Neural cell (in vitro differentiated cells): ENCODE results near the gene LAPTM5. TPM values are rescaled to one million over a fixed set of nuclear protein-coding genes. Genes with fewer than 3 reads are reported as not detected.

Source experiments
- H2AFZ ChIP-seq: fragments of 200-600, 300-800 bp; sonication (generic), shearing (Covaris generic); 2 replicates; pipeline ENCODE4 v1.6.0; 2014; ENCODE audit warnings: low read depth, mild to moderate bottlenecking, antibody characterized with exemption, low read length, moderate library complexity
- H3F3A ChIP-seq: fragments of 200-600 bp; shearing (Covaris generic); 2 replicates; pipeline ENCODE4 v1.6.1; 2016; ENCODE audit warnings: mild to moderate bottlenecking, moderate library complexity, mixed read lengths, antibody characterized with exemption, low read length; ENCODE audit not compliant: insufficient read depth, poor library complexity, severe bottlenecking
- H3K27ac ChIP-seq: fragments of 200-600, 300-800 bp; sonication (generic), shearing (Covaris generic); 2 replicates; pipeline ENCODE4 v1.5.1; 2014; ENCODE audit warnings: mild to moderate bottlenecking, low read length, moderate library complexity
- H3K27me3 ChIP-seq: fragments of 300-800, 200-600 bp; sonication (generic), shearing (Covaris generic); 2 replicates; pipeline ENCODE4 v1.6.0; 2014; ENCODE audit warnings: mild to moderate bottlenecking, low read depth, low read length, moderate library complexity; ENCODE audit not compliant: insufficient read depth
- H3K36me3 ChIP-seq: fragments of 300-800, 200-600 bp; sonication (generic), shearing (Covaris generic); 2 replicates; pipeline ENCODE4 v1.5.1; 2014; ENCODE audit warnings: mild to moderate bottlenecking, antibody characterized with exemption, low read length, moderate library complexity; ENCODE audit not compliant: insufficient read depth
- H3K4me2 ChIP-seq: fragments of 300-800, 200-600 bp; sonication (generic), shearing (Covaris generic); 2 replicates; pipeline ENCODE4 v1.6.0; 2014; ENCODE audit warnings: mild to moderate bottlenecking, low read length
- H3K4me3 ChIP-seq: fragments of 300-800, 200-600 bp; sonication (generic), shearing (Covaris generic); 2 replicates; pipeline ENCODE4 v1.5.1; 2014; ENCODE audit warnings: mild to moderate bottlenecking, low read length, moderate library complexity
- H3K79me2 ChIP-seq: fragments of 200-600 bp; shearing (Covaris generic); replicated peaks from 2 replicates; pipeline ENCODE4 v1.6.0; 2014; ENCODE audit warnings: mild to moderate bottlenecking, low read length, moderate library complexity; ENCODE audit not compliant: insufficient read depth
- H3K9ac ChIP-seq: fragments of 300-800, 200-600 bp; sonication (generic), shearing (Covaris generic); 2 replicates; pipeline ENCODE4 v1.6.1; 2016; ENCODE audit warnings: mild to moderate bottlenecking, low read length, mixed read lengths
- H3K9me2 ChIP-seq: fragments of 200-600 bp; shearing (Covaris generic); 2 replicates; pipeline ENCODE4 v1.6.1; 2016; ENCODE audit warnings: mild to moderate bottlenecking, low read length, mixed read lengths; ENCODE audit not compliant: insufficient read depth
- H3K9me3 ChIP-seq: fragments of 200-600, 300-800 bp; sonication (generic), shearing (Covaris generic); 2 replicates; pipeline ENCODE4 v1.6.1; 2016; ENCODE audit warnings: mild to moderate bottlenecking, mixed run types, low read length, moderate library complexity, mixed read lengths
- H4K20me1 ChIP-seq: fragments of 200-600 bp; shearing (Covaris generic); 2 replicates; pipeline ENCODE4 v1.6.1; 2016; ENCODE audit warnings: mild to moderate bottlenecking, mixed run types; ENCODE audit not compliant: insufficient read depth
- EP300 ChIP-seq: fragments of 450-650 bp; conservative IDR thresholded peaks from 2 replicates; pipeline ENCODE4 v1.6.1; 2014; ENCODE audit warnings: antibody characterized with exemption, mild to moderate bottlenecking, moderate library complexity; ENCODE audit not compliant: poor library complexity, severe bottlenecking
- EZH2 ChIP-seq: fragments of 200-600, 300-800 bp; shearing (Covaris generic), sonication (generic); IDR thresholded peaks from 2 replicates; pipeline ENCODE4 v1.6.1; 2014; ENCODE audit warnings: antibody characterized with exemption, low read length, borderline replicate concordance, mild to moderate bottlenecking; ENCODE audit not compliant: insufficient read depth, poor library complexity, severe bottlenecking
- MXI1 ChIP-seq: fragments of 450-650 bp; conservative IDR thresholded peaks from 2 replicates; pipeline ENCODE4 v1.6.1; 2014; ENCODE audit warnings: antibody characterized with exemption, mild to moderate bottlenecking; ENCODE audit not compliant: poor library complexity, severe bottlenecking
- POLR2AphosphoS5 ChIP-seq: IDR thresholded peaks from 2 replicates; pipeline ENCODE4 v1.6.1; 2012
- RAD21 ChIP-seq: fragments of 450-650 bp; conservative IDR thresholded peaks from 2 replicates; pipeline ENCODE4 v1.6.1; 2014; ENCODE audit warnings: antibody characterized with exemption, mild to moderate bottlenecking, moderate library complexity
- SMC3 ChIP-seq: fragments of 450-650 bp; conservative IDR thresholded peaks from 2 replicates; pipeline ENCODE4 v1.6.1; 2014; ENCODE audit warnings: antibody characterized with exemption, mild to moderate bottlenecking, moderate library complexity; ENCODE audit not compliant: poor library complexity
- TAF1 ChIP-seq: IDR thresholded peaks from 2 replicates; pipeline ENCODE4 v1.6.1; 2012; ENCODE audit warnings: low read depth
- polyA plus RNA-seq: library from polyadenylated mRNA; depleted of rRNA; stranded (reverse); fragments of >200 nt; gene quantifications from 2 replicates; pipeline ENCODE4 v1.2.3, GENCODE V29; 2014
- TF ChIP-seq, protein P1 (sequence below): IDR thresholded peaks from 2 replicates; pipeline ENCODE4 v1.6.1; 2012; ENCODE audit warnings: borderline replicate concordance
- TF ChIP-seq, protein P2 (sequence below): fragments of 450-650 bp; IDR thresholded peaks from 2 replicates; pipeline ENCODE4 v1.5.1; 2014; ENCODE audit warnings: antibody characterized with exemption, mild to moderate bottlenecking, moderate library complexity; ENCODE audit not compliant: poor library complexity, severe bottlenecking

The LAPTM5 gene
- polyA plus RNA-seq, 1 donor from 2014 or later = 0.12 TPM

GRCh38 chr1:30694280-30695175 is 63.0 kb downstream of the LAPTM5 start:
- Histone ChIP-seq H3K27me3 (no peaks in the 10 kb centered on the region), H3K9me2 (no peaks in the 10 kb centered on the region), H3K36me3 (no peaks in the 10 kb centered on the region), H3K9me3 (no peaks in the 10 kb centered on the region), H4K20me1 (no peaks in the 10 kb centered on the region), H3K4me2 (no peak overlapping the region), H3F3A (no peaks in the 10 kb centered on the region), H3K27ac (no peak overlapping the region), H2AFZ (no peak overlapping the region), H3K79me2 (no peaks in the 10 kb centered on the region), H3K9ac (no peak overlapping the region), H3K4me3 (no peak overlapping the region)
- TF ChIP-seq TAF1 = no peak
- TF ChIP-seq SMC3 = no peak
- TF ChIP-seq MXI1 = no peak
- no peak for TF ChIP-seq EZH2
- TF ChIP-seq EP300 = no peak
- TF ChIP-seq, protein P1, sequence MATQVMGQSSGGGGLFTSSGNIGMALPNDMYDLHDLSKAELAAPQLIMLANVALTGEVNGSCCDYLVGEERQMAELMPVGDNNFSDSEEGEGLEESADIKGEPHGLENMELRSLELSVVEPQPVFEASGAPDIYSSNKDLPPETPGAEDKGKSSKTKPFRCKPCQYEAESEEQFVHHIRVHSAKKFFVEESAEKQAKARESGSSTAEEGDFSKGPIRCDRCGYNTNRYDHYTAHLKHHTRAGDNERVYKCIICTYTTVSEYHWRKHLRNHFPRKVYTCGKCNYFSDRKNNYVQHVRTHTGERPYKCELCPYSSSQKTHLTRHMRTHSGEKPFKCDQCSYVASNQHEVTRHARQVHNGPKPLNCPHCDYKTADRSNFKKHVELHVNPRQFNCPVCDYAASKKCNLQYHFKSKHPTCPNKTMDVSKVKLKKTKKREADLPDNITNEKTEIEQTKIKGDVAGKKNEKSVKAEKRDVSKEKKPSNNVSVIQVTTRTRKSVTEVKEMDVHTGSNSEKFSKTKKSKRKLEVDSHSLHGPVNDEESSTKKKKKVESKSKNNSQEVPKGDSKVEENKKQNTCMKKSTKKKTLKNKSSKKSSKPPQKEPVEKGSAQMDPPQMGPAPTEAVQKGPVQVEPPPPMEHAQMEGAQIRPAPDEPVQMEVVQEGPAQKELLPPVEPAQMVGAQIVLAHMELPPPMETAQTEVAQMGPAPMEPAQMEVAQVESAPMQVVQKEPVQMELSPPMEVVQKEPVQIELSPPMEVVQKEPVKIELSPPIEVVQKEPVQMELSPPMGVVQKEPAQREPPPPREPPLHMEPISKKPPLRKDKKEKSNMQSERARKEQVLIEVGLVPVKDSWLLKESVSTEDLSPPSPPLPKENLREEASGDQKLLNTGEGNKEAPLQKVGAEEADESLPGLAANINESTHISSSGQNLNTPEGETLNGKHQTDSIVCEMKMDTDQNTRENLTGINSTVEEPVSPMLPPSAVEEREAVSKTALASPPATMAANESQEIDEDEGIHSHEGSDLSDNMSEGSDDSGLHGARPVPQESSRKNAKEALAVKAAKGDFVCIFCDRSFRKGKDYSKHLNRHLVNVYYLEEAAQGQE = no peak
- no peak for TF ChIP-seq POLR2AphosphoS5

- Histone ChIP-seq H3F3A (no peaks in the 10 kb centered on the region), H3K27me3 (no peaks in the 10 kb centered on the region), H3K9me2 (no peaks in the 10 kb centered on the region), H3K4me3 (no peak overlapping the region), H3K36me3 (no peaks in the 10 kb centered on the region), H3K9me3 (no peaks in the 10 kb centered on the region), H2AFZ (no peak overlapping the region), H3K9ac (no peak overlapping the region), H3K4me2 (no peak overlapping the region), H4K20me1 (no peaks in the 10 kb centered on the region), H3K27ac (no peak overlapping the region), H3K79me2 (no peaks in the 10 kb centered on the region)
- TF ChIP-seq EZH2 (no peak), EP300 (no peak), POLR2AphosphoS5 (no peak), SMC3 (no peak), RAD21 (no peak), MXI1 (no peak), TAF1 (no peak)
- TF ChIP-seq, protein P1 = no peak
- TF ChIP-seq, protein P2, sequence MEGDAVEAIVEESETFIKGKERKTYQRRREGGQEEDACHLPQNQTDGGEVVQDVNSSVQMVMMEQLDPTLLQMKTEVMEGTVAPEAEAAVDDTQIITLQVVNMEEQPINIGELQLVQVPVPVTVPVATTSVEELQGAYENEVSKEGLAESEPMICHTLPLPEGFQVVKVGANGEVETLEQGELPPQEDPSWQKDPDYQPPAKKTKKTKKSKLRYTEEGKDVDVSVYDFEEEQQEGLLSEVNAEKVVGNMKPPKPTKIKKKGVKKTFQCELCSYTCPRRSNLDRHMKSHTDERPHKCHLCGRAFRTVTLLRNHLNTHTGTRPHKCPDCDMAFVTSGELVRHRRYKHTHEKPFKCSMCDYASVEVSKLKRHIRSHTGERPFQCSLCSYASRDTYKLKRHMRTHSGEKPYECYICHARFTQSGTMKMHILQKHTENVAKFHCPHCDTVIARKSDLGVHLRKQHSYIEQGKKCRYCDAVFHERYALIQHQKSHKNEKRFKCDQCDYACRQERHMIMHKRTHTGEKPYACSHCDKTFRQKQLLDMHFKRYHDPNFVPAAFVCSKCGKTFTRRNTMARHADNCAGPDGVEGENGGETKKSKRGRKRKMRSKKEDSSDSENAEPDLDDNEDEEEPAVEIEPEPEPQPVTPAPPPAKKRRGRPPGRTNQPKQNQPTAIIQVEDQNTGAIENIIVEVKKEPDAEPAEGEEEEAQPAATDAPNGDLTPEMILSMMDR = no peak
Measured at GRCh38 chr1:30693822-30694221, 63.8 kb downstream of the LAPTM5 start.
